Epithelial cell of prostate (primary cell): ENCODE measurements around the gene FUT8.
"Not testable (repeated sequence)": the region's sequence is repeated elsewhere in the genome, so short reads cannot be mapped to it uniquely, and the experiment has no call there.

ENCODE experiments used
- DNase-seq: peaks from one replicate; pipeline ENCODE4 v3.0.0-alpha.2; 2011; ENCODE audit warnings: low read depth, low spot score
- H3K27ac ChIP-seq: fragments of 450-650 bp; 2 replicates; pipeline ENCODE4 v1.5.1; 2017; ENCODE audit warnings: mild to moderate bottlenecking

The FUT8 gene

GRCh38 chr14:65599375-65599774, 186.8 kb downstream of the FUT8 start:
- H3K27ac ChIP-seq: no peak overlapping the region
- DNase-seq: no peak

GRCh38 chr14:65600742-65601141, 188.2 kb downstream of the FUT8 start:
- peak overlapping the region; percentile 3 for H3K27ac ChIP-seq
- no peak for DNase-seq

GRCh38 chr14:65604535-65604934, 192.0 kb downstream of the FUT8 start:
- H3K27ac ChIP-seq: no peak overlapping the region
- no peak for DNase-seq

- no peak for DNase-seq
Measured at GRCh38 chr14:65604936-65605335, 192.4 kb downstream of the FUT8 start.

GRCh38 chr14:65606460-65606859, 193.9 kb downstream of the FUT8 start:
- no peak overlapping the region for H3K27ac ChIP-seq
- no peak for DNase-seq

More at GRCh38 chr14:65604936-65605335, 192.4 kb downstream of the FUT8 start:
- no peak overlapping the region for H3K27ac ChIP-seq

- no peak overlapping the region for H3K27ac ChIP-seq
- DNase-seq: no peak
Measured at GRCh38 chr14:65613131-65613650, 200.7 kb downstream of the FUT8 start.

- H3K27ac ChIP-seq: no peak overlapping the region
- DNase-seq: no peak
Measured at GRCh38 chr14:65618996-65619395, 206.5 kb downstream of the FUT8 start.

GRCh38 chr14:65620195-65620594, 207.7 kb downstream of the FUT8 start:
- no peak overlapping the region for H3K27ac ChIP-seq
- no peak for DNase-seq

- H3K27ac ChIP-seq: no peak overlapping the region
Measured at GRCh38 chr14:65622703-65623102, 210.2 kb downstream of the FUT8 start.

GRCh38 chr14:65623759-65624158, 211.2 kb downstream of the FUT8 start:
- H3K27ac ChIP-seq: no peak overlapping the region
- DNase-seq: no peak

More at GRCh38 chr14:65622703-65623102, 210.2 kb downstream of the FUT8 start:
- no peak for DNase-seq

- H3K27ac ChIP-seq: no peak overlapping the region
- no peak for DNase-seq
Measured at GRCh38 chr14:65627315-65627714, 214.8 kb downstream of the FUT8 start.

GRCh38 chr14:65628664-65629063, 216.1 kb downstream of the FUT8 start:
- no peak for DNase-seq
- no peak overlapping the region for H3K27ac ChIP-seq

GRCh38 chr14:65631040-65631439, 218.5 kb downstream of the FUT8 start:
- DNase-seq: no peak
- no peak overlapping the region for H3K27ac ChIP-seq

GRCh38 chr14:65632487-65632886, 220.0 kb downstream of the FUT8 start:
- no peak for DNase-seq
- no peak overlapping the region for H3K27ac ChIP-seq

GRCh38 chr14:65633666-65634065, 221.1 kb downstream of the FUT8 start:
- not testable (repeated sequence) for H3K27ac ChIP-seq, DNase-seq

GRCh38 chr14:65637780-65638179, 225.2 kb downstream of the FUT8 start:
- H3K27ac ChIP-seq: no peak overlapping the region
- peak; percentile 58 for DNase-seq

- peak; percentile 22 for DNase-seq
- no peak overlapping the region for H3K27ac ChIP-seq
Measured at GRCh38 chr14:65639216-65639615, 226.7 kb downstream of the FUT8 start.

- no peak overlapping the region for H3K27ac ChIP-seq
- no peak for DNase-seq
Measured at GRCh38 chr14:65650826-65651225, 238.3 kb downstream of the FUT8 start.

GRCh38 chr14:65656554-65656953, 244.0 kb downstream of the FUT8 start:
- no peak overlapping the region for H3K27ac ChIP-seq
- no peak for DNase-seq

- peak overlapping the region; percentile 17 for H3K27ac ChIP-seq
- DNase-seq: peak; percentile 51
Measured at GRCh38 chr14:65658202-65658601, 245.7 kb downstream of the FUT8 start.

- no peak overlapping the region for H3K27ac ChIP-seq
- no peak for DNase-seq
Measured at GRCh38 chr14:65661865-65662264, 249.3 kb downstream of the FUT8 start.

- no peak for DNase-seq
- H3K27ac ChIP-seq: no peak overlapping the region
Measured at GRCh38 chr14:65664436-65664835, 251.9 kb downstream of the FUT8 start.
